GM23338 (cell line): ENCODE data around the gene FHIT. TPM values are rescaled to one million over a fixed set of nuclear protein-coding genes. Genes with fewer than 3 reads are reported as not detected.

Experiments
- ATAC-seq: fragments of 200-7000 bp; cut with Tn5 transposase; 3 replicates; pipeline ENCODE4 v1.9.1; 2020
- DNase-seq: peaks from one replicate; pipeline ENCODE4 v3.0.0-alpha.2; 2015; ENCODE audit warnings: low spot score
- H2AFZ ChIP-seq: fragments of 200-600 bp; sonication (generic); 2 replicates; pipeline ENCODE4 v1.8.0; 2016; ENCODE audit warnings: antibody characterized with exemption, mild to moderate bottlenecking, moderate library complexity
- H3F3A ChIP-seq: fragments of 200-600 bp; sonication (generic); replicated peaks from 2 replicates; pipeline ENCODE4 v1.8.0; 2017; ENCODE audit warnings: antibody characterized with exemption, mixed run types, low read depth
- H3K27ac ChIP-seq: fragments of 200-600 bp; sonication (generic); 2 replicates; pipeline ENCODE4 v1.6.1; 2016; ENCODE audit warnings: low read depth
- H3K27me3 ChIP-seq: fragments of 200-600 bp; sonication (generic); 2 replicates; pipeline ENCODE4 v1.8.0; 2016; ENCODE audit warnings: mild to moderate bottlenecking, mixed run types, moderate library complexity; ENCODE audit not compliant: insufficient read depth
- H3K36me3 ChIP-seq: fragments of 200-600 bp; sonication (generic); 2 replicates; pipeline ENCODE4 v1.8.0; 2016; ENCODE audit warnings: mild to moderate bottlenecking; ENCODE audit not compliant: insufficient read depth
- H3K4me1 ChIP-seq: fragments of 200-600 bp; sonication (generic); 2 replicates; pipeline ENCODE4 v1.8.0; 2016; ENCODE audit warnings: mild to moderate bottlenecking, moderate library complexity; ENCODE audit not compliant: insufficient read depth
- H3K4me2 ChIP-seq: fragments of 200-600 bp; sonication (generic); 2 replicates; pipeline ENCODE4 v1.7.1; 2017; ENCODE audit warnings: mixed run types
- H3K4me3 ChIP-seq: fragments of 200-600 bp; sonication (generic); 2 replicates; pipeline ENCODE4 v1.6.1; 2016; ENCODE audit warnings: mixed run types
- H3K79me2 ChIP-seq: fragments of 200-600 bp; sonication (generic); replicated peaks from 2 replicates; pipeline ENCODE4 v1.8.0; 2017; ENCODE audit warnings: mild to moderate bottlenecking; ENCODE audit not compliant: insufficient read depth
- H3K9me2 ChIP-seq: fragments of 200-600 bp; sonication (generic); 2 replicates; pipeline ENCODE4 v1.8.0; 2017; ENCODE audit not compliant: insufficient read depth
- H4K20me1 ChIP-seq: fragments of 200-600 bp; sonication (generic); replicated peaks from 2 replicates; pipeline ENCODE4 v1.8.0; 2017; ENCODE audit warnings: mild to moderate bottlenecking; ENCODE audit not compliant: insufficient read depth
- H3K27ac Mint-ChIP-seq: 2 replicates; pipeline ENCODE4 v1.8.0; 2020; ENCODE audit warnings: inconsistent platforms, mild to moderate bottlenecking, moderate library complexity, mixed read lengths
- H3K27me3 Mint-ChIP-seq: 3 replicates; pipeline ENCODE4 v1.8.0; 2022; ENCODE audit warnings: low read depth, mild to moderate bottlenecking, moderate library complexity, mixed read lengths, inconsistent platforms; ENCODE audit not compliant: insufficient read depth, poor library complexity
- H3K36me3 Mint-ChIP-seq: 3 replicates; pipeline ENCODE4 v1.8.0; 2021; ENCODE audit warnings: low read depth, mild to moderate bottlenecking, inconsistent platforms, moderate library complexity, mixed read lengths
- H3K4me1 Mint-ChIP-seq: 3 replicates; pipeline ENCODE4 v1.8.0; 2020; ENCODE audit warnings: mild to moderate bottlenecking, inconsistent platforms, mixed read lengths
- H3K4me3 Mint-ChIP-seq: 3 replicates; pipeline ENCODE4 v1.8.0; 2021; ENCODE audit warnings: moderate library complexity, mild to moderate bottlenecking, inconsistent platforms, mixed read lengths
- H3K9me3 Mint-ChIP-seq: 3 replicates; pipeline ENCODE4 v1.8.0; 2020; ENCODE audit warnings: moderate library complexity, mild to moderate bottlenecking, inconsistent platforms, mixed read lengths
- EZH2 ChIP-seq: fragments of 200-600 bp; sonication (generic); IDR thresholded peaks from one replicate; pipeline ENCODE4 v1.8.0; 2017; ENCODE audit warnings: antibody characterized with exemption, mild to moderate bottlenecking, low read depth; ENCODE audit not compliant: unreplicated experiment
- REST ChIP-seq: IDR thresholded peaks from one replicate; pipeline ENCODE4 v1.6.1; 2018; ENCODE audit warnings: antibody characterized with exemption; ENCODE audit not compliant: unreplicated experiment
- ZNF462 ChIP-seq: fragments of 250-450 bp; sonication (Bioruptor Pico); IDR thresholded peaks from 2 replicates; pipeline ENCODE4 v1.5.0; 2020; ENCODE audit warnings: mild to moderate bottlenecking, moderate library complexity
- polyA plus RNA-seq: library from polyadenylated mRNA; unstranded; fragments of >200 nt; fragmentation: Nextera tagmentation; extraction: Ambion mirVana; gene quantifications from 2 replicates; pipeline ENCODE4 v1.2.1, GENCODE V29; 2016
- total RNA-seq: library from RNA; depleted of rRNA; stranded (reverse); fragments of >200 nt; shearing (Covaris generic); gene quantifications from 2 replicates; pipeline ENCODE4 v1.2.3, GENCODE V29; 2014

The FHIT gene
- total and polyA plus RNA-seq, 2 experiments from 2014 or later: 3.0 to 8.3 TPM

- no peak for DNase-seq
- H3K4me1 ChIP-seq: peaks cover 22% of the 10 kb centered on the region
- no peaks in the 10 kb centered on the region for H4K20me1 ChIP-seq
- no peak for ATAC-seq
- H3K36me3 ChIP-seq: 0 out of 2 replicates have a peak, but pooled peaks cover 3% of the 10 kb centered on the region
- no peak overlapping the region for H2AFZ ChIP-seq
- no peak for TF ChIP-seq ZNF462 (CRISPR knock-in tag)
- TF ChIP-seq REST: no peak
- TF ChIP-seq EZH2: no peak
- no peaks in the 10 kb centered on the region for H3K79me2 ChIP-seq
- peaks cover 3% of the 10 kb centered on the region for H3K9me2 ChIP-seq
- Mint-ChIP-seq H3K27ac (no peak overlapping the region), H3K27me3 (no peaks in the 10 kb centered on the region), H3K36me3 (peaks cover 14% of the 10 kb centered on the region; the same call in 2 of the 3 replicates), H3K9me3 (peaks cover 15% of the 10 kb centered on the region), H3K4me3 (no peak overlapping the region), H3K4me1 (peaks cover 20% of the 10 kb centered on the region)
- H3K4me3 ChIP-seq: no peak overlapping the region
- no peak overlapping the region for H3K4me2 ChIP-seq
- H3K27ac ChIP-seq: no peak overlapping the region
- peaks cover 14% of the 10 kb centered on the region for H3F3A ChIP-seq
- H3K27me3 ChIP-seq: no peaks in the 10 kb centered on the region
These were observed 1537.2 kb downstream of the FHIT start for GRCh38 chr3:59714066-59714465.
